ENCODE measurements around the gene PTPRM.

DNA sequence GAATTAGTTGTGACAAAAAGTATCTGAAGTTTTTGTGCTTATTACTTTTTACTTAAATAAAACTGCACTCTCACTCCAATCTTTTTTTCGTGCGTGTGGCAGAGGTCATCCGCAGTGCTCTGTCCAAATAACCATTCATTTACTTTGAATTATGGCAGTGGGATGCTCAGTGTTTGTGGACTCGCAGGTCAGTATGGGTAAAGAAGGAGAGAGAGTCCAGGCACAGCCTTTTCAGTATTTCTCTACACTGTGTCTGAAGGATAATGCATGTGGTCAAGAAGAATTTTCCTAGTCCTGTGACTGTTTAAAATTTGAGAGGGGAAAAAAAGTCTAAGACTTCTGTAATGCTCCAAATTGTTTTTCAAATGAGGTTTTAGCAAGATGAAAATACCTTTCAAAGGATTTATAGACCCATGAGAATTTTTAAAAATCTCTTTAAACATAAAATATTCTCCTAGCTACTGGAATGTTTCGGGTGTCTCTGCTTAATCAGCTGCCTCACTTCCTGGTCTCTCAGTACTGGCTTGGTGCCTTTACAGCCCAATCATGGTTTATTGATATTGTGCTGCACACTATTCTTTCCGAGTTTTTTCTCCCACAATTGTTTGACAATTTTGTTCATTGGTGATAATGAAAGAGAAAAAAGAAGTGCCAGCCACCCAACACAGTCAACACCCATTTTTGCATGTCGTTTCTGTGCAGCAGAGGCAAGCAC, 453.2 kb downstream of the PTPRM start:
- no peak for TF ChIP-seq CTCF (IDR thresholded peaks at IDR 0.05)
- TF ChIP-seq EZH2phosphoT487 (IDR thresholded peaks at IDR 0.05) = no peak

All from neural progenitor cell (in vitro differentiated cells).